Renal cortical epithelial cell (primary cell): ENCODE results near the gene MSH6. TPM values are rescaled to one million over a fixed set of nuclear protein-coding genes. Genes with fewer than 3 reads are reported as not detected.

ENCODE experiments used
- DNase-seq: peaks from one replicate; pipeline ENCODE4 v3.0.0-alpha.2; 2011; ENCODE audit warnings: low read depth
- total RNA-seq: library from RNA; depleted of rRNA; stranded (reverse); fragments of >200 nt; gene quantifications from 2 replicates; pipeline ENCODE4 v1.2.3, GENCODE V29; 2014

Gene MSH6
- total RNA-seq = 52.6 and 59.5 TPM in 2 replicates

- peak; percentile 62 for DNase-seq
Observed at GRCh38 chr2:47782671-47783485, at the start of gene MSH6. TSS of gene MSH6 (plus strand) at chr2:47783145. CDS start at chr2:47783234, 89 bp downstream.

GRCh38 chr2:47735136-47735869, 47.6 kb upstream of the MSH6 start:
- DNase-seq = no peak

- no peak for DNase-seq
Observed at GRCh38 chr2:47735912-47736311, 47.0 kb upstream of the MSH6 start.

GRCh38 chr2:47737191-47737975, 45.6 kb upstream of the MSH6 start:
- peak; percentile 85 for DNase-seq

GRCh38 chr2:47738331-47738730, 44.6 kb upstream of the MSH6 start:
- no peak for DNase-seq

- no peak for DNase-seq
Observed at GRCh38 chr2:47741101-47741500, 41.8 kb upstream of the MSH6 start.

- no peak for DNase-seq
Observed at GRCh38 chr2:47741637-47742036, 41.3 kb upstream of the MSH6 start.

- no peak for DNase-seq
Observed at GRCh38 chr2:47744074-47744473, 38.9 kb upstream of the MSH6 start.

- no peak for DNase-seq
Observed at GRCh38 chr2:47747878-47748277, 35.1 kb upstream of the MSH6 start.

- no peak for DNase-seq
Observed at GRCh38 chr2:47751856-47752414, 31.0 kb upstream of the MSH6 start.

- no peak for DNase-seq
Observed at GRCh38 chr2:47767497-47767844, 15.5 kb upstream of the MSH6 start.

- DNase-seq = no peak
Observed at GRCh38 chr2:47767880-47768609, 14.9 kb upstream of the MSH6 start.

GRCh38 chr2:47769318-47769717, 13.6 kb upstream of the MSH6 start:
- no peak for DNase-seq

- DNase-seq = peak; percentile 97
Observed at GRCh38 chr2:47771211-47771610, 11.7 kb upstream of the MSH6 start.

- no peak for DNase-seq
Observed at GRCh38 chr2:47772343-47772742, 10.6 kb upstream of the MSH6 start.

- DNase-seq = no peak
Observed at GRCh38 chr2:47774567-47774966, 8.4 kb upstream of the MSH6 start.

GRCh38 chr2:47777277-47777937, 5.5 kb upstream of the MSH6 start:
- no peak for DNase-seq

GRCh38 chr2:47778698-47779425, 4.1 kb upstream of the MSH6 start:
- DNase-seq = no peak

GRCh38 chr2:47779426-47779790, 3.5 kb upstream of the MSH6 start:
- no peak for DNase-seq

GRCh38 chr2:47782381-47782670, 619 bp upstream of the MSH6 start:
- DNase-seq = peak; percentile 19
